ENCODE results near the gene KANK4.
"Not testable (repeated sequence)": the region's sequence is repeated elsewhere in the genome, so short reads cannot be mapped to it uniquely, and the experiment has no call there.

KANK4 gene

DNA sequence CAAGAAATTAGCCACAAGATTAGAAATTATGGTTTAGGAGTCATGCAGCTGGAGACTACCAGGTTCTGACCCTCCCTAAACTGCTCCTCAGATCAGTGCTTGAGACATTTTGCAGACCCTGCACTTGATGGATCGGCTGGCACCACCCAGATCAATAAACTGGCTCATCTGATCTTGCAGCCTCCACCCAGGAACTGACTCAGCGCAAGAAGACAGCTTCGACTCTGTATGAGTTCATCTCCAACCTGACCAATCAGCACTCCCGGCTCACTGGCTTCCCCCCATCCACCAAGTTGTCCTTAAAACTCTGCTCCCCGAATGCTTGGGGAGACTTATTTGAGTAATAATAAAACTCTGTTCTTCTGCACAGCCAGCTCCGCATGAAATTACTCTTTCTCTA lies 84.5 kb downstream of the KANK4 start:
- DNase-seq, result no peak

- DNase-seq, result no peak
Observed at GRCh38 chr1:62233926-62234450, 85.2 kb downstream of the KANK4 start.

GRCh38 chr1:62232871-62233278 lies 86.4 kb downstream of the KANK4 start:
- DNase-seq, result no peak

GRCh38 chr1:62230718-62231117 lies 88.5 kb downstream of the KANK4 start:
- DNase-seq, result no peak

GRCh38 chr1:62229932-62230331 lies 89.3 kb downstream of the KANK4 start:
- no peak for DNase-seq

DNA sequence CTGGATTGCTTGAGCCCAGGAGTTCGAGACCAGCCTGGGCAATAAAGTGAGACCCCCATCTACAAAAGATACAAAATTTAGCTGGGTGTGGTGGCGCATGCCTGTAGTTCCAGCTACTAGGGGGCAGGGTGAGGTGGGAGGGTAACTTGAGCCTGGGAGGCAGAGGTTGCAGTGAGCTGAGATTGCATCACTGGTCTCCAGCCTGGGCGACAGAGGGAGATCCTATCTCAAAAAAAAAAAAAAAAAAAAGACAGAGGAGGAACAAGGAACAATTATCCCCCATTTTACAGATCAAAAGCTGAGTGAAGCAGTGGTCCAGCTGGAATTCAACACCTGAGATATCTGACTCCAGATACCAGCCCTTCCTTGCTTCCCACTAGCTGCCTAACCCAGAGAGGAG lies 89.8 kb downstream of the KANK4 start:
- no peak for DNase-seq

- no peak for DNase-seq
Observed at GRCh38 chr1:62228883-62229187, 90.4 kb downstream of the KANK4 start.

DNA sequence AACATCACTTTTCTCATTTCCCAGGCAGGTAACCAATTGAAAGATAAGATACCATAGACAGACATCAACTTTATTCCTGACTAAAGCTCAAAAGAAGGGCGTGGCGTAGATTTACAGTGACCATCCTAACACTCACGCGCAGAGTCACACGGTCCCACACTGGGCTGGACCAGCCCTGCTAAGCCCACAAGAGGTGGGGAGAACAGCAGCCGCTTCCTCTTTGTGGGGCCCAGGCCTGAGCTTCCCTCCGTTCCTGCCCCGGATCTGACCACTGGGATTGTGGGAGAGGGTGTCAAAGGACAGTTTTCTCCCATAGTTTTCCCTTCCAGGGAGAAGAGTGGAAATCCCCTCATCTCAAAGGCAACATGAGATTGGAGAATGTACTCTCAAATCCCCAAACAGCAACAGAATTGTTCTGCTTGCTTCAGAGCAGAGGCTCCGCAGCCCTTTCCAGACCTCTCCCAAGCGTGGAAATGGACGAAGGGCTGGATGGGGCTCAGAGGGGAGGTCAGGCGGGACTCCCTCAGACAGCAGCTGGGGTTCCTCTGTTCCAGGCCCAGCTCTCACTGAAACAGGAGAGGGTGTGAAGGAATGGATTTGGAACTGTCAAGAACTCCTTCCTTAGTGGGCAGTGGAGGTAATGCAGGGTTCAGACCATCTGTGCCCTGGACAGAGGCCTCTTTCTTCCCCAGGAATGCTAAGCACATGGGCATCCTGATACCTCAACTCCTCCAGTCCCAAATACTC lies 90.9 kb downstream of the KANK4 start:
- DNase-seq, result no peak

GRCh38 chr1:62227496-62227895 lies 91.7 kb downstream of the KANK4 start:
- DNase-seq, result no peak

- no peak for DNase-seq
Observed at GRCh38 chr1:62224182-62224581, 95.1 kb downstream of the KANK4 start.

DNA sequence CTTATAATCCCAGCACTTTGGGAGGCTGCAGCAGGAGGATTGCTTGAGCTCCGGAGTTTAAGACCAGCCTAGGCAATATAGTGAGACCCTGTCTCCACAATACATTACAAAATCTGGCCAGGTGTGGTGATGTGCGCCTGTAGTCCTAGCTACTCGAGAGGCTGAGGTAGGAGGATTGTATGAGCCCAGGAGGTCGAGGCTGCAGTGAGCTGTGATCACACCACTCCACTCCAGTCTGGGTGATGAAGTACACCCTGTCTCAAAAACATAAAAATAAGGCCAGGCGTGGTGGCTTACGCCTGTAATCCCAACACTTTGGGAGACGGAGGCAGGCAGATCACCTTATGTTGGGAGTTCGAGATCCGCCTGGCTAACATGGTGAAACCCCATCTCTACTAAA lies 96.9 kb downstream of the KANK4 start:
- DNase-seq, result no peak

DNA sequence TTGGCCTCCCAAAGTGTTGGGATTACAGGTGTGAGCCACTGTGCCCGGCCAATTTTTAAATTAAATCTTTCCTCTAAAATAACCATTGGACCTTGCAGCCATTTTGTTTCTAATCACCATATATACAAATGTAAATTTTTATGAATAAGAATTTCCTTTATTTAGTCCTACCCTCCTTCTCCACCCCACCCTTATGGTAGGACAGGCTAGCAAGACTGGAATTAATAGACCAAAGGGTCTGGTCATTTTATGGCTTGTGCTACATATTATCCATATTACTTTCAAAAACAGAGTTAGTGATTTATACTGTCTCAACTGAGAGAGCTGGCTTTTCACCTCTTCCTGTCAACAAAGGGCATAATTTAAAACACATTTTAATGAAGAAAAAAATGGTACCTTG lies 98.1 kb downstream of the KANK4 start:
- no peak for DNase-seq

GRCh38 chr1:62220456-62220855 lies 98.8 kb downstream of the KANK4 start:
- not testable (repeated sequence) for DNase-seq

- no peak for DNase-seq
Observed at GRCh38 chr1:62218604-62219003, 100.6 kb downstream of the KANK4 start.

DNA sequence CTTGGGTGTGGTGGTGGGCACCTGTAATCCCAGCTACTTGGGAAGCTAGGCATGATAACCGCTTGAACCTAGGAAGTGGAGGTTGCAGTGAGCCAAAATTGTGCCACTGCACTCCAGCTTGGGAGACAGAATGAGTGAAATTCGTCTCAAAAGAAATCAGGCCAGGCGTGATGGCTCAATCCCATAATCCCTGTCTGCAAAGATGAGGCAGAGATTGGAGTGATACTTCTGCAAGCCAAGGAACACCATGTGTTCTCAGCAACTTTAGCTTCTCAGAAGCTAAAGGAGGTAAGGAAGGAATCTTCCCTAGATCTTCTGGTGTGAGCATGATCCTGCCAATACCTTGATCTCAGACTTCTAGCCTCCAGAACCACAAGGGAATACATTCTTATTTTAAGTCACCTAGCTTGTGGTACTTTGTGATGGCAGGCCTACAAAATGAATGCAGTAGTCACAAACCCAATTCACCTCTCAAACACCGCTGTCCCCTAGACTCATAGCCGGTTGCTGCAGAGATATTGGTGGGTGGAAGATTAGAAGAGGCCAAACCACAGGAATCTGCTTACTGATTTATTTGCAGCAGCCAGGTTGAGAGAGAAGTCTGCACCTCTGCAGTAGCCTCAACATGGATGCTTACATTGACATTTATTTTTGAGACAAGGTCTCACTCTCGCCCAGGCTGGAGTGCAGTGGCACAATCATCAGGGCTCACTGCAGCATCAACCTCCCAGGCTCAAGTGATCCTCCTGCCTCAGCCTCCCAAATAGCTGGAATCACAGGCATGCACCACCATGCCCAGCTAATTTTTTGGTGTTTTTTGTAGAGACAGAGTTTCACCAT lies 105.9 kb downstream of the KANK4 start:
- no peak for DNase-seq

DNA sequence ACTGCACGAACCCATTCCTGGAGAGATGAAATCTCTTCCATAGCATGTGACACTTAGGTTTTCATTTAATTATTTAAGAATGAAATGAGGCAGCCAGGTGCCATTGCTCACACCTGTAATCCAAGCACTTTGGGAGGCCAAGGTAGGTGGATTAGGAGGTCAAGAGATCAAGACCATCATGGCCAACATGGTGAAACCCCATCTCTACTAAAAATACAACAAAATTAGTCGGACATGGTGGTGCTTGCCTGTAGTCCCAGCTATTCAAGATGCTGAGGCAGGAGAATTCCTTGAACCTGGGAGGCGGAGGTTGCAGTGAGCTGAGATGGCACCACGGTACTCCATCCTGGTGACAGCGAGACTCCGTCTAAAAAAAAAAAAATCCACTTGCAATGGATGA lies 106.8 kb downstream of the KANK4 start:
- DNase-seq, result no peak

DNA sequence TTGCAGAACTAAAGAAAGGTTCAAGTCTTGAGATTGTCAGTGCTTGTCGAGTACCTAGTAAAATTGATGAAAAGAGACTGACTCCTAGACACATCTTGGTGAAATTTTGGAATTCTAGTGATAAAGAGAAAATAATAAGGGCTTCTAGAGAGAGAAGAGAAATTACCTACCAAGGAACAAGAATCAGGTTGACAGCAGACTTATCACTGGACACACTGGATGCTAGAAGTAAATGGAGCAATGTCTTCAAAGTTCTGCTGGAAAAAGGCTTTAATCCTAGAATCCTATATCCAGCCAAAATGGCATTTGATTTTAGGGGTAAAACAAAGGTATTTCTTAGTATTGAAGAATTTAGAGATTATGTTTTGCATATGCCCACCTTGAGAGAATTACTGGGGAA lies 108.3 kb downstream of the KANK4 start:
- DNase-seq, result no peak

DNA sequence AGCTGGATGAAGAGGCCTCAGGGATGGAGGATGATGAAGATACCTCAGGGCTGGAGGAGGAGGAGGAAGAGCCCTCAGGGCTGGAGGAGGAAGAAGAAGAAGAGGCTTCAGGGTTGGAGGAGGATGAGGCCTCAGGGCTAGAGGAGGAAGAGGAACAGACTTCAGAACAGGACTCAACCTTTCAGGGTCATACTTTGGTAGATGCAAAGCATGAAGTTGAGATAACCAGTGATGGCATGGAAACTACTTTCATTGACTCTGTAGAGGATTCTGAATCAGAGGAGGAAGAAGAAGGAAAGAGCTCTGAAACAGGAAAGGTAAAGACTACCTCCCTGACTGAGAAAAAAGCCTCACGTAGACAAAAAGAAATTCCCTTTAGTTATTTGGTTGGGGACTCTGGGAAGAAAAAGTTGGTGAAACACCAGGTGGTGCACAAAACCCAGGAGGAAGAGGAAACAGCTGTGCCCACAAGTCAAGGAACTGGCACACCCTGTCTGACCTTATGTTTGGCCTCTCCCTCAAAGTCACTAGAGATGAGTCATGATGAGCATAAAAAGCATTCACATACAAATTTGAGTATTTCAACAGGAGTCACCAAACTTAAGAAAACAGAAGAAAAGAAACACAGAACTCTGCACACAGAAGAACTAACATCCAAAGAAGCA lies 109.2 kb downstream of the KANK4 start:
- DNase-seq, result peak; percentile 19

GRCh38 chr1:62208970-62209369 lies 110.3 kb downstream of the KANK4 start:
- no peak for DNase-seq

DNA sequence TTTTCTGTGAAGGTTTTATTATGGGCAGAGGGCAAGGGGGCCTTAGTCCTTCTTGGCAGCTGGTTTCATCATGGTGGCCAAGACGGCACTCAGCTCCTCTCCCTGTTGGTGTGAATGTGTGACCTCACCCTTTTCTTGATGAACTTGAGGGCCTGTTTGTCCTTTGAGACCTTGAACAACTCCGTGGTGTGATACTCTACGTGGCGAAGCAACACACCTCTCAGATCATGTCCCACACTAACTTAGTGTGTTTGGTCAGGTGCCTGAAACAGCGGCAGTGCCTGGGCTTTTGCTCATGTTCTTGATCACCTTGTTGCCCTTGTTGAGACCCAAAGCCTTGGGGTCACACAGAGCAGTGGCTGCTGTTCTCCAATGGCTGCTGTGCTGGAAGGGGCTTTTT lies 111.1 kb downstream of the KANK4 start:
- no peak for DNase-seq

DNA sequence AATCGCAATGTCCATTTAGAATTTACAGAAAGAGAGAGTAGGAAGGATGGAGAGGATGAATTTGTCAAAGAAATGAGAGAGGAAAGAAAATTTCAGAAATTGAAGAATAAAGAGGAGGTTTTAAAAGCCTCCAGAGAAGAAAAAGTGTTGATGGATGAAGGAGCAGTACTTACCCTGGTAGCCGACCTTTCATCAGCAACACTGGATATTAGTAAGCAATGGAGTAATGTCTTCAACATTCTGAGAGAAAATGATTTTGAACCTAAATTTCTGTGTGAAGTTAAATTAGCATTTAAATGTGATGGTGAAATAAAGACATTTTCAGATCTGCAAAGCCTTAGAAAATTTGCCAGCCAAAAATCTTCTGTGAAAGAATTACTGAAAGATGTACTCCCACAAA lies 112.0 kb downstream of the KANK4 start:
- DNase-seq, result no peak

- no peak for DNase-seq
Observed at GRCh38 chr1:62198781-62199125, 120.5 kb downstream of the KANK4 start.

DNA sequence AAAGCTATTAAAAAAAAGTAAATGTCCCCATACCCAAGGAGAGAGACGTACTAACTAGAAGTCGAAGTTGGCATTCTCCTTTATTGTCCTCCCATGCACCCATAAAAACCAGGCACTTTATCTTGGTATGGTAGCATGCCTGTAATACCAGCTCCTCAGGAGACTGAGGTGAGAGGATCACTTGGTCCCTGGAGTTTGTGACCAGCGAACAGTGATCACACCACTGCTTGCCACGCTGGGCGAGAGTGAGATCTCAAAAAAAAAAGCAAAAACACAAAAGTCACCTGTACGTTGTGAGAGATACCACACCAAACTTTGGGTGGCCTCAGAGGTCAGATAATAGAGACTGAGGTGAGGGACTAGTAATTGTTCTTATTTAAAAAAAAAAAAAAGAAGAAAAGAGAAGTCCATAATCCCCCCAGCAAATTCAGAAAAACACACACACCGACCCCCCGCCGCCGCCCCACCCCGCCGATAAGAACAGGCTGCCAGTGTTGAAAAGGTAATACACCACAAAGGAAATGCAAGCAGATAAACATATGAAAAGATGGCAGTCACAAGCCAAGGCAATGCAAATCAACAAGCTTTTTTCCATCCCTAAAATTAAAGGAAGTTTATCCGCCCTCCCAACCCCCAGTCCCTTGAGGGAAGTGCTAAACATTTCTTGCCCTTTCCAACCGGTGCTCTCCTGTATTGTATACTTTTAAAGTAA lies 121.0 kb downstream of the KANK4 start:
- DNase-seq, result no peak

Data from RPMI8226 (cell line).